Muscle of back (tissue), 13 donors: ENCODE results near the gene TADA1. TPM values are rescaled to one million over a fixed set of nuclear protein-coding genes. Genes with fewer than 3 reads are reported as not detected.

Experiments used
- DNase-seq, 3 donors: peaks; one replicate each; pipeline versions ENCODE4 v3.0.0 to v3.0.0-alpha.2; 2013
- long read RNA-seq, 9 donors: transcript quantifications; one replicate each; lab custom pipeline, GENCODE V29; 2026
- polyA plus RNA-seq, 10 donors: library from polyadenylated mRNA; unstranded; fragments of 120-200 nt; gene quantifications; one replicate each; pipeline ENCODE4 v1.2.1, GENCODE V29; 2013; ENCODE audit not compliant: insufficient read length in 10 of 10

The TADA1 gene
- 10 to 100 TPM; 10.9 to 16.5 (median 15.0) TPM for polyA plus RNA-seq
- long read RNA-seq, donor 1, partial matches to known transcripts, result 0 of 4 reads
- long read RNA-seq, donor 1, other reads (novel, unspliced or antisense), result 0 of 4 reads
- long read RNA-seq, donor 2, partial matches to known transcripts, result 0 of 1 reads
- long read RNA-seq, donor 2, other reads (novel, unspliced or antisense), result 0 of 1 reads
- long read RNA-seq, donor 3, result 0 reads
- long read RNA-seq, donor 4, partial matches to known transcripts, result 0 of 4 reads
- long read RNA-seq, donor 4, other reads (novel, unspliced or antisense), result 0 of 4 reads
- long read RNA-seq, donor 5, partial matches to known transcripts, result 0 of 3 reads
- long read RNA-seq, donor 5, other reads (novel, unspliced or antisense), result 0 of 3 reads
- long read RNA-seq, donor 6, partial matches to known transcripts, result 0 of 4 reads
- long read RNA-seq, donor 6, other reads (novel, unspliced or antisense), result 0 of 4 reads
- long read RNA-seq, donor 7, partial matches to known transcripts, result 0 of 2 reads
- long read RNA-seq, donor 7, other reads (novel, unspliced or antisense), result 0 of 2 reads
- long read RNA-seq, donor 8, transcript TADA1-201 (8 exons, 2,159 nt), result major isoform, 5 of 5 reads
- long read RNA-seq, donor 8, partial matches to known transcripts, result 0 of 5 reads
- long read RNA-seq, donor 8, other reads (novel, unspliced or antisense), result 0 of 5 reads
- long read RNA-seq, donor 9, partial matches to known transcripts, result 0 of 2 reads
- long read RNA-seq, donor 9, other reads (novel, unspliced or antisense), result 0 of 2 reads

- peak; percentile 97 to 99 (median 98) for DNase-seq
Measured at GRCh38 chr1:166875734-166876539, at the start of gene TADA1. Gene TADA1 (minus strand): TSS chr1:166876264. CDS start chr1:166876233, 31 bp downstream.

- no peak for DNase-seq
Measured at GRCh38 chr1:166924823-166925541, 48.9 kb upstream of the TADA1 start.

GRCh38 chr1:166920561-166921475 lies 44.8 kb upstream of the TADA1 start:
- DNase-seq, result peak in 2 of 3 donors; percentile 26 to 69

GRCh38 chr1:166918956-166919316 lies 42.9 kb upstream of the TADA1 start:
- DNase-seq, result no peak

GRCh38 chr1:166918088-166918955 lies 42.3 kb upstream of the TADA1 start:
- no peak for DNase-seq

- DNase-seq, result no peak
Measured at GRCh38 chr1:166915941-166916340, 39.9 kb upstream of the TADA1 start.

GRCh38 chr1:166915042-166915441 lies 39.0 kb upstream of the TADA1 start:
- no peak for DNase-seq

GRCh38 chr1:166914111-166914510 lies 38.0 kb upstream of the TADA1 start:
- no peak for DNase-seq

GRCh38 chr1:166911624-166912023 lies 35.6 kb upstream of the TADA1 start:
- no peak for DNase-seq

- DNase-seq, result peak; percentile 58 to 64 (median 62)
Measured at GRCh38 chr1:166910396-166910994, 34.4 kb upstream of the TADA1 start.

- DNase-seq, result no peak
Measured at GRCh38 chr1:166908942-166909341, 32.9 kb upstream of the TADA1 start.

- no peak for DNase-seq
Measured at GRCh38 chr1:166907763-166908162, 31.7 kb upstream of the TADA1 start.

- no peak for DNase-seq
Measured at GRCh38 chr1:166907051-166907450, 31.0 kb upstream of the TADA1 start.

- no peak for DNase-seq
Measured at GRCh38 chr1:166906647-166907046, 30.6 kb upstream of the TADA1 start.

GRCh38 chr1:166905900-166906299 lies 29.8 kb upstream of the TADA1 start:
- peak in 2 of 3 donors; percentile 17 to 30 for DNase-seq

- peak; percentile 23 to 70 (median 45) for DNase-seq
Measured at GRCh38 chr1:166905136-166905535, 29.1 kb upstream of the TADA1 start.

GRCh38 chr1:166903232-166903631 lies 27.2 kb upstream of the TADA1 start:
- no peak for DNase-seq

- DNase-seq, result no peak
Measured at GRCh38 chr1:166902279-166902678, 26.2 kb upstream of the TADA1 start.

GRCh38 chr1:166900987-166901386 lies 24.9 kb upstream of the TADA1 start:
- peak in 1 of 3 donors; percentile 18 for DNase-seq
